Lower leg skin (tissue), 4 donors: ENCODE results near the gene EYA2. TPM values are rescaled to one million over a fixed set of nuclear protein-coding genes. Genes with fewer than 3 reads are reported as not detected.

Experiments
- DNase-seq, 2 donors: peaks; one replicate each; pipeline ENCODE4 v3.0.0-alpha.2; 2019; ENCODE audit warnings: low spot score in 2 of 2
- H3K4me3 ChIP-seq: fragments of 200-600 bp; sonication (generic); 2 replicates; pipeline ENCODE4 v1.5.1; 2017; ENCODE audit warnings: mild to moderate bottlenecking, low read depth; ENCODE audit not compliant: poor library complexity, severe bottlenecking
- POLR2A ChIP-seq, 2 donors: fragments of 450-650 bp; IDR thresholded peaks; one replicate each; pipeline ENCODE4 v1.6.1; 2016 to 2017; ENCODE audit warnings: antibody characterized with exemption in 2 of 2, mild to moderate bottlenecking in 1 of 2, moderate library complexity in 1 of 2
- whole genome bisulfite sequencing, 2 donors: methylation state at CpG; one replicate each; pipeline ENCODE4 v1.1.5; 2018; 5-methylcytosine and 5-hydroxymethylcytosine counted together
- intact Hi-C: fragments of 100-400 bp; cut with DNase I; formaldehyde crosslinking; loops from one replicate; pipeline ENCODE4 v1.15.0; 2023; ENCODE audit warnings: low total_unique reads
- total RNA-seq, 4 donors: library from RNA; depleted of rRNA; stranded (reverse); fragments of >200 nt; gene quantifications; one replicate each; pipeline ENCODE4 v1.1.0, GENCODE V29; 2016
- TF ChIP-seq, protein P1 (sequence below), 3 donors: fragments of 450-650 bp; IDR thresholded peaks; one replicate each; pipeline ENCODE4 v1.5.1; 2016; ENCODE audit warnings: antibody characterized with exemption in 3 of 3, mild to moderate bottlenecking in 3 of 3, moderate library complexity in 2 of 3

The EYA2 gene
- total RNA-seq, 4 donors from 2014 or later = 0.63 to 6.1 (median 3.3) TPM

DNA sequence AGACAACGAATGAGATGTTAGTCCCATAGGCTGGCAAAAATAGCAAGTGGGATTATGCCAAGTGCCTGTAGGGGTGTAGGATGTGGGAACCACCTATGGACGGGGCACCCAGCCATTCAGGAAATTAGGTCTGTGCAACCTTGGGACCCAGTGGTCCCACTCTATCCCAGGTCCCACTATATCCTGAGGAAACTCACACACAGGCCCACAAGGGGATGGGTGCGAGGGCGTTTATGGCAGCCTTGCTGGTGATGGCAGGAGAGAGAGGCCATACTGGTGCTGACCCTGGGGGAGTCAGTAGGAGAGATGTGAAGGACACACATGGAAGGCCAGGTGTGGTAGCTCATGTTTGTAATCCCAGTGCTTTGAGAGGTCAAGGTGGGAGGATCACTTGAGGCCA lies 163.6 kb downstream of the EYA2 start:
- no peak for TF ChIP-seq POLR2A (IDR thresholded peaks at IDR 0.05)
- TF ChIP-seq, protein P1, sequence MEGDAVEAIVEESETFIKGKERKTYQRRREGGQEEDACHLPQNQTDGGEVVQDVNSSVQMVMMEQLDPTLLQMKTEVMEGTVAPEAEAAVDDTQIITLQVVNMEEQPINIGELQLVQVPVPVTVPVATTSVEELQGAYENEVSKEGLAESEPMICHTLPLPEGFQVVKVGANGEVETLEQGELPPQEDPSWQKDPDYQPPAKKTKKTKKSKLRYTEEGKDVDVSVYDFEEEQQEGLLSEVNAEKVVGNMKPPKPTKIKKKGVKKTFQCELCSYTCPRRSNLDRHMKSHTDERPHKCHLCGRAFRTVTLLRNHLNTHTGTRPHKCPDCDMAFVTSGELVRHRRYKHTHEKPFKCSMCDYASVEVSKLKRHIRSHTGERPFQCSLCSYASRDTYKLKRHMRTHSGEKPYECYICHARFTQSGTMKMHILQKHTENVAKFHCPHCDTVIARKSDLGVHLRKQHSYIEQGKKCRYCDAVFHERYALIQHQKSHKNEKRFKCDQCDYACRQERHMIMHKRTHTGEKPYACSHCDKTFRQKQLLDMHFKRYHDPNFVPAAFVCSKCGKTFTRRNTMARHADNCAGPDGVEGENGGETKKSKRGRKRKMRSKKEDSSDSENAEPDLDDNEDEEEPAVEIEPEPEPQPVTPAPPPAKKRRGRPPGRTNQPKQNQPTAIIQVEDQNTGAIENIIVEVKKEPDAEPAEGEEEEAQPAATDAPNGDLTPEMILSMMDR (IDR thresholded peaks at IDR 0.05) = no peak
- intact Hi-C loops = no loop called here
- peak in 1 of 2 donors; percentile 66 for DNase-seq
- no peak overlapping the region for H3K4me3 ChIP-seq
- WGBS, 2 donors = 74 to 75% methylated on average over 4 of the region's 4 CpGs

DNA sequence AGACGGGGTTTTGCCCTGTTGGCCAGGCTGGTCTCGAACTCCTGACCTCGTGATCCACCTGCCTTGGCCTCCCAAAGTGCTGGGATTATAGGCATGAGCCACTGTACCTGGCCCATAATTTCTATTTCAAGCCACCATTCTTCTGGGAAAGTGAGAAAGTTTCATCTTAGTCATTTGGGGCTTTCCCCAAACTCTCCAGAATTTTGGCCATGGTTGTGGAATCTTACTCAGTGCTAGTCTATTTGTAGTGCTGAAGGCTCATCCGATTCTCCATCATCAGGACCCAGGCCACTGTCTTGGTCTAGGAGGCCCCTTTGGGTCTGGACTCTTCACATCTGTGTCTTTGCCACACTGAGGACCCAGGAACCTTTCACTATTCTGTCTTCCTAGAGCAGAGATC lies 164.9 kb downstream of the EYA2 start:
- intact Hi-C loops = no loop called here
- no peak overlapping the region for H3K4me3 ChIP-seq
- DNase-seq = no peak
- TF ChIP-seq POLR2A (IDR thresholded peaks at IDR 0.05) = no peak
- TF ChIP-seq, protein P1 (IDR thresholded peaks at IDR 0.05) = no peak
- 83% methylated on average over 4 of the region's 4 CpGs for WGBS, 2 donors

DNA sequence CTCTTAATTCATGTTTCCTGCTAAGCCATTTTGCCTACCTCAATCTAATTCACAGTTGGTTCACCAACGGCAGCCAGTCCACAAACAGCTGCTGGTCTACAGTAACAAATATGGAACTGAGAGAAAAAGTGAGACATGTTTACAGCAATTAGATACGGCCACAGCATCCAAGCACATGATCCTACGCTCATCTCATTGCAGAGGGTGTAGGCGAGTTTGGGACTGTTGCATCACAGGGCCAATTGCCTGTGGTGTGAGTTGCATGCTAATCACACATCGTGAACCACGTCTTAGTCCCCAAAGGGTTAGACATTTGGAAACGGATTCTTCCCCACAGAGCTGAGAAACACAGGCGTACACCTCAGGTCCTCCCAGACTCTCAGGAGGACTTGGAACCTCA lies 166.9 kb downstream of the EYA2 start:
- H3K4me3 ChIP-seq = no peak overlapping the region
- no peak for TF ChIP-seq POLR2A (IDR thresholded peaks at IDR 0.05)
- TF ChIP-seq, protein P1 (IDR thresholded peaks at IDR 0.05) = no peak
- intact Hi-C loops = no loop called here
- DNase-seq = no peak
- 84 to 90% methylated on average over 8 of the region's 8 CpGs for WGBS, 2 donors

DNA sequence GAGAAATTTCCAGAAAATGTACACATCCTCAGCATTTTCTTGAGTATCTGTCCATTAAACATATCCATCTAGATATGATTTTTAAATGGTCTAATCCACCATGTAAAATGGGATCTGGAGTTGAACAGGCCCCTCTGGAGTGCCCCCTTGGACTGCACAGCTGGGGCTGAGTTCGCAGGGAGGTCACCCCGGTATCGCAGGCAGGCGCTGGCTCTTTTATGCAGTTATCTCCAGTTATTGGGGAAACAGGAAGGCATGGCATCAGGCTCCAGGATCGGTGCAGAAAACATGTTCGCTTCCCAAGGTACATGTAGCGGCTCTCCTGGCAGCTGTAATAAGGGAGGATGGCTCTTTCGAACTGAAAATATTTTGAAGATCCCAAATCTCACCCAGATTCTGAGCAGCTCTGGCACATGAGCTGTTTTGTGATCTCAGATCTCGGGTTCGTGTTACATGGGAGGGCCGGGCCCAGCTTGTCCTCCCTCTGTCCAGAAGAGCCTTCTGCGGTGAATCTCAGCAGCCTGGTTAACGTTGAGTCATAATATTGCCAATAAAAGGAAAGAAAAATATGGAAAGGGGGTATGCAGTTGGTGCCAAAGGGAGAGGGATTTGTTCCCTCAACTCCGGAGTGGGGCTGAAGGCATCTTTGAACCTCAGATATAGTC lies 167.7 kb downstream of the EYA2 start:
- no peak for DNase-seq
- no peak overlapping the region for H3K4me3 ChIP-seq
- TF ChIP-seq, protein P1 (IDR thresholded peaks at IDR 0.05) = no peak
- no peak for TF ChIP-seq POLR2A (IDR thresholded peaks at IDR 0.05)
- intact Hi-C loops = no loop called here
- WGBS, 2 donors = 80 to 85% methylated on average over 14 of the region's 14 CpGs

DNA sequence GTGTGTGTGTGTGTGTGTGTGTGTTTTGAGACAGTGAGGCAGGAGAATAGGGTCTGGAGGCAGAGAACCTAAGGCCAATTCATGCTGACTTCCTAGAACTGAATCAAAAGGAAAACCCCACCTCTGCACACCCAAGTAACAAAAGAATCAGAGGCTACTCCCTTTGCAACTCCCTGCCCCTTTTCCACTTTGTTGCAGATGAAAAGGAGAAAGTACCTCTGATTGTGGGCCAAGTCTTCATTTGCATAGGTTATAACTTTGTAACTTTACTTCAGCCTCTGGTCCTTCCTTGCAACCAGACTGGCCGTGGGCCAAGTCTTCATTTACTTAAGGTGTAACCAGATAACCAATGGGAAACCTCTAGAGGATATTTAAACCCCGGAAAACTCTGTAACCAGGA lies 168.8 kb downstream of the EYA2 start:
- no peak for DNase-seq
- TF ChIP-seq, protein P1 (IDR thresholded peaks at IDR 0.05) = no peak
- no peak for TF ChIP-seq POLR2A (IDR thresholded peaks at IDR 0.05)
- 46 to 47% methylated on average over 2 of the region's 2 CpGs for WGBS, 2 donors
- H3K4me3 ChIP-seq = no peak overlapping the region
- intact Hi-C loops = no loop called here

DNA sequence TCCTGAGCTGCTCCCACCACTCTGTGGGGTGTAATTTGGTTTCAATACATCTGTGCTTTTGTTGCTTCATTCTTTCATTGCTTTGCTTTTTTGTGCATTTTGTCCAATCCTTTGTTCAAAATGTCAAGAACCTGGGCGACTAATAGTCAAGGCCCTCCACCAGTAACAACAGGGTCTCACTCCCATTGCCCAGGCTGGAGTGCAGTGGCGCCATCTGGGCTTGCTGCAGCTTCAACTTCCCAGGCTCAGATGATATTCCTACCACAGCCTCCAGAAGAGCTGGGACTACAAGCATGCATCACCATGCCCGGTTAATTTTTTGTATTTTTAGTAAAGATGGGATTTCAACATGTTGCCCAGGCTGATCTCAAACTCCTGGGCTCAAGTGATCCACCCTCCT lies 169.2 kb downstream of the EYA2 start:
- no peak for TF ChIP-seq POLR2A (IDR thresholded peaks at IDR 0.05)
- TF ChIP-seq, protein P1 (IDR thresholded peaks at IDR 0.05) = no peak
- 81 to 90% methylated on average over 3 of the region's 3 CpGs for WGBS, 2 donors
- intact Hi-C loops = no loop called here
- no peak overlapping the region for H3K4me3 ChIP-seq
- DNase-seq = no peak
